Psoas muscle (tissue), 8 donors: ENCODE data around the gene ELOVL5. TPM values are rescaled to one million over a fixed set of nuclear protein-coding genes. Genes with fewer than 3 reads are reported as not detected.
A peak's percentile ranks its signal among the peaks of the same experiment; 100 is the strongest.

ENCODE experiments used
- ATAC-seq, 4 donors: fragments of 200-7000 bp; cut with Tn5 transposase; one replicate each; pipeline ENCODE4 v1.9.1; 2020; ENCODE audit warnings: moderate library complexity in 3 of 4, mild to moderate bottlenecking in 2 of 4
- DNase-seq, 2 donors: peaks; one replicate each; pipeline ENCODE4 v3.0.0-alpha.2; 2020
- H3K27ac ChIP-seq: fragments of 200-600 bp; one replicate; pipeline ENCODE4 v1.8.0; 2022
- H3K27me3 ChIP-seq, 3 donors: fragments of 200-600 bp in 1 of 3; one replicate each; pipeline versions ENCODE4 v1.6.1 to v1.8.0; 2013 to 2022; ENCODE audit warnings: low read length in 2 of 3, mild to moderate bottlenecking in 2 of 3, moderate library complexity in 1 of 3; ENCODE audit not compliant: insufficient read depth in 3 of 3
- H3K36me3 ChIP-seq, 2 donors: fragments of 200-600 bp in 1 of 2; one replicate each; pipeline versions ENCODE4 v1.6.1 to v1.8.0; 2013 to 2022; ENCODE audit warnings: low read depth in 1 of 2, mild to moderate bottlenecking in 1 of 2, moderate library complexity in 1 of 2; ENCODE audit not compliant: insufficient read depth in 1 of 2
- H3K4me1 ChIP-seq: fragments of 200-600 bp; one replicate; pipeline ENCODE4 v1.8.0; 2022
- H3K4me3 ChIP-seq: fragments of 200-600 bp; one replicate; pipeline ENCODE4 v1.8.0; 2022; ENCODE audit warnings: mild to moderate bottlenecking
- H3K9me3 ChIP-seq: fragments of 200-600 bp; one replicate; pipeline ENCODE4 v1.8.0; 2022
- CTCF ChIP-seq: fragments of 200-600 bp; IDR thresholded peaks from one replicate; pipeline ENCODE4 v1.8.0; 2022; ENCODE audit warnings: antibody characterized with exemption
- WGBS, 3 donors: extraction: QIAGEN DNeasy Blood & Tissue Kit; methylation state at CpG; one replicate each; pipeline versions ENCODE4 v1.1.6 to v1.1.7; 2013; 5-methylcytosine and 5-hydroxymethylcytosine counted together
- intact Hi-C, 2 donors: fragments of 100-400 bp; cut with DNase I; formaldehyde crosslinking; loops; one replicate each; pipeline versions ENCODE4 v1.11.0 to v1.14.2; 2022
- polyA plus RNA-seq, 3 donors: library from polyadenylated mRNA; stranded (reverse); fragments of 200-250 nt; gene quantifications; one replicate each; pipeline ENCODE4 v1.2.3, GENCODE V29; 2013
- total RNA-seq, 4 donors: library from RNA; stranded (reverse); fragmentation: NEBNext Ultra II Directional in 2 of 4; extraction: Animal tissue kit (Norgen Biotek cat#: 25700) in 2 of 4; gene quantifications; one replicate each; pipeline versions ENCODE4 v1.2.1 to v1.2.4, GENCODE V29; 2021 to 2023
- donor health status: healthy with polysubstance abuse.
- donor health status: DM: no; HTN: no; CAD: no; lungs with moderate emphysema.
- donor health status: Bipolar disorder and iron deficiency.
- donor health status: healthy.
- donor health status: DM: yes; HTN: yes; CAD: no.
- donor health status: DM: no; HTN: no; CAD: no.
- donor health status: DM: no; HTN: no; CAD: no.
- donor health status: DM: yes; HTN: yes; CAD: no.

The ELOVL5 gene
- total and polyA plus RNA-seq, 7 donors: 4.8 to 14.4 (median 7.5) TPM

- 79 to 84% (median 84%) methylated on average over 2 of the region's 2 CpGs for WGBS, 3 donors
- DNase-seq: no peak
- no peak overlapping the region for H3K4me3 ChIP-seq
- no peak overlapping the region for H3K27ac ChIP-seq
- no peaks in the 10 kb centered on the region for H3K4me1 ChIP-seq
- no peaks in the 10 kb centered on the region for H3K27me3 ChIP-seq
- no peaks in the 10 kb centered on the region for H3K9me3 ChIP-seq
- TF ChIP-seq CTCF: no peak
- no peak for ATAC-seq
- intact Hi-C loops: no loop called here
- H3K36me3 ChIP-seq: no peaks in the 10 kb centered on the region
Observed at GRCh38 chr6:53290537-53291510, 57.9 kb downstream of the ELOVL5 start.

- Histone ChIP-seq H3K36me3 (no peaks in the 10 kb centered on the region), H3K27me3 (no peaks in the 10 kb centered on the region), H3K4me3 (no peak overlapping the region), H3K4me1 (peaks cover 5% of the 10 kb centered on the region), H3K9me3 (no peaks in the 10 kb centered on the region), H3K27ac (no peak overlapping the region)
- WGBS, 3 donors: 33 to 48% (median 36%) methylated on average over 9 of the region's 9 CpGs
- TF ChIP-seq CTCF: no peak
- ATAC-seq: peak in 2 of 4 donors; percentile 21 to 36
- DNase-seq: peak in 1 of 2 donors; percentile 62
- intact Hi-C loops: no loop called here
Observed at GRCh38 chr6:53287336-53288225, 61.2 kb downstream of the ELOVL5 start.

GRCh38 chr6:53284901-53285300 lies 63.8 kb downstream of the ELOVL5 start:
- no peak for DNase-seq
- H3K4me3 ChIP-seq: no peak overlapping the region
- H3K4me1 ChIP-seq: peaks cover 5% of the 10 kb centered on the region
- H3K27me3 ChIP-seq: no peaks in the 10 kb centered on the region
- no peaks in the 10 kb centered on the region for H3K9me3 ChIP-seq
- H3K36me3 ChIP-seq: no peaks in the 10 kb centered on the region
- no peak for TF ChIP-seq CTCF
- WGBS, 3 donors: 85 to 88% (median 87%) methylated on average over 4 of the region's 4 CpGs
- ATAC-seq: no peak
- intact Hi-C loops: no loop called here
- no peak overlapping the region for H3K27ac ChIP-seq

- intact Hi-C loops: no loop called here
- H3K4me1 ChIP-seq: peaks cover 5% of the 10 kb centered on the region
- ATAC-seq (no peak), DNase-seq (no peak)
- no peaks in the 10 kb centered on the region for H3K9me3 ChIP-seq
- 27 to 45% (median 32%) methylated on average over 2 of the region's 2 CpGs for WGBS, 3 donors
- H3K27ac ChIP-seq: no peak overlapping the region
- no peaks in the 10 kb centered on the region for H3K27me3 ChIP-seq
- no peak for TF ChIP-seq CTCF
- H3K4me3 ChIP-seq: no peak overlapping the region
- no peaks in the 10 kb centered on the region for H3K36me3 ChIP-seq
Observed at GRCh38 chr6:53282741-53283140, 66.0 kb downstream of the ELOVL5 start.
